ENCODE results near the gene ERG. TPM values are rescaled to one million over a fixed set of nuclear protein-coding genes. Genes with fewer than 3 reads are reported as not detected.

ERG gene
- total RNA-seq, 1 donor from 2014 or later, result 6.8 TPM

GRCh38 chr21:38444691-38445090, 53.6 kb downstream of the ERG start:
- Mint-ChIP-seq H3K27me3 (peaks cover 15% of the 10 kb centered on the region), H3K4me3 (no peak overlapping the region), H3K27ac (no peak overlapping the region), H3K9me3 (no peaks in the 10 kb centered on the region), H3K36me3 (no peaks in the 10 kb centered on the region), H3K4me1 (ENCODE audit: unreplicated experiment) (peaks cover 17% of the 10 kb centered on the region)
- DNase-seq (ENCODE audit: extremely low spot score, unreplicated experiment), result no peak
- TF ChIP-seq, protein P1, sequence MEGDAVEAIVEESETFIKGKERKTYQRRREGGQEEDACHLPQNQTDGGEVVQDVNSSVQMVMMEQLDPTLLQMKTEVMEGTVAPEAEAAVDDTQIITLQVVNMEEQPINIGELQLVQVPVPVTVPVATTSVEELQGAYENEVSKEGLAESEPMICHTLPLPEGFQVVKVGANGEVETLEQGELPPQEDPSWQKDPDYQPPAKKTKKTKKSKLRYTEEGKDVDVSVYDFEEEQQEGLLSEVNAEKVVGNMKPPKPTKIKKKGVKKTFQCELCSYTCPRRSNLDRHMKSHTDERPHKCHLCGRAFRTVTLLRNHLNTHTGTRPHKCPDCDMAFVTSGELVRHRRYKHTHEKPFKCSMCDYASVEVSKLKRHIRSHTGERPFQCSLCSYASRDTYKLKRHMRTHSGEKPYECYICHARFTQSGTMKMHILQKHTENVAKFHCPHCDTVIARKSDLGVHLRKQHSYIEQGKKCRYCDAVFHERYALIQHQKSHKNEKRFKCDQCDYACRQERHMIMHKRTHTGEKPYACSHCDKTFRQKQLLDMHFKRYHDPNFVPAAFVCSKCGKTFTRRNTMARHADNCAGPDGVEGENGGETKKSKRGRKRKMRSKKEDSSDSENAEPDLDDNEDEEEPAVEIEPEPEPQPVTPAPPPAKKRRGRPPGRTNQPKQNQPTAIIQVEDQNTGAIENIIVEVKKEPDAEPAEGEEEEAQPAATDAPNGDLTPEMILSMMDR (conservative IDR thresholded peaks at IDR 0.05), result no peak

GRCh38 chr21:38443110-38443509, 55.2 kb downstream of the ERG start:
- Mint-ChIP-seq H3K4me1 (ENCODE audit: unreplicated experiment) (peaks cover 20% of the 10 kb centered on the region), H3K27me3 (peaks cover 9% of the 10 kb centered on the region), H3K36me3 (no peaks in the 10 kb centered on the region), H3K9me3 (peaks cover 6% of the 10 kb centered on the region), H3K27ac (no peak overlapping the region), H3K4me3 (no peak overlapping the region)
- TF ChIP-seq, protein P1 (conservative IDR thresholded peaks at IDR 0.05), result no peak
- DNase-seq (ENCODE audit: extremely low spot score, unreplicated experiment), result no peak

DNA sequence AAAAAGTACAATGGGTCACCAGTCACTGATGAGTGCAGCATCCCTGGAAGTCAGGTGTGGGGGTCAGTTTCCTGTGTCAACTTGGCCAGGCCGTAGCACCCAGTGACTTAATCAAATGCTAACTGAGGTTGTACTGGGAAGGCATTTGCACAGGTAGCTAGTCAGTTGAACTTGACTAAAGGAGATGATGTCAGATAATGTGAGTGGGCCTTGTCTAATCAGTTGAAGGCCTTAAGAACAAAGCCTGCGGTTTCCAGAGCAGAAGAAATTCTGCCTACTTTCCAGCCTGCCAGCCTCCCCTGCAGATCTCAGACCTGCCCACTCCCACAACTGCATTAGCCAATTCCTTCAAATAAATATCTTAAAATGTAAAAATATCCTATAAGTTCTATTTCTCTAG, 57.1 kb downstream of the ERG start:
- Mint-ChIP-seq H3K27ac (no peak overlapping the region), H3K4me1 (ENCODE audit: unreplicated experiment) (peaks cover 20% of the 10 kb centered on the region), H3K9me3 (peaks cover 11% of the 10 kb centered on the region), H3K36me3 (peaks cover 5% of the 10 kb centered on the region), H3K4me3 (no peak overlapping the region), H3K27me3 (peaks cover 3% of the 10 kb centered on the region)
- no peak for DNase-seq (ENCODE audit: extremely low spot score, unreplicated experiment)
- TF ChIP-seq, protein P1 (conservative IDR thresholded peaks at IDR 0.05), result no peak

GRCh38 chr21:38440746-38441145, 57.5 kb downstream of the ERG start:
- TF ChIP-seq, protein P1 (conservative IDR thresholded peaks at IDR 0.05), result no peak
- H3K4me1 Mint-ChIP-seq (ENCODE audit: unreplicated experiment), result peaks cover 20% of the 10 kb centered on the region
- no peak for DNase-seq (ENCODE audit: extremely low spot score, unreplicated experiment)
- H3K27me3 Mint-ChIP-seq, result peaks cover 3% of the 10 kb centered on the region
- H3K9me3 Mint-ChIP-seq, result peaks cover 11% of the 10 kb centered on the region
- H3K27ac Mint-ChIP-seq, result no peak overlapping the region
- H3K36me3 Mint-ChIP-seq, result peaks cover 5% of the 10 kb centered on the region
- H3K4me3 Mint-ChIP-seq, result no peak overlapping the region

DNA sequence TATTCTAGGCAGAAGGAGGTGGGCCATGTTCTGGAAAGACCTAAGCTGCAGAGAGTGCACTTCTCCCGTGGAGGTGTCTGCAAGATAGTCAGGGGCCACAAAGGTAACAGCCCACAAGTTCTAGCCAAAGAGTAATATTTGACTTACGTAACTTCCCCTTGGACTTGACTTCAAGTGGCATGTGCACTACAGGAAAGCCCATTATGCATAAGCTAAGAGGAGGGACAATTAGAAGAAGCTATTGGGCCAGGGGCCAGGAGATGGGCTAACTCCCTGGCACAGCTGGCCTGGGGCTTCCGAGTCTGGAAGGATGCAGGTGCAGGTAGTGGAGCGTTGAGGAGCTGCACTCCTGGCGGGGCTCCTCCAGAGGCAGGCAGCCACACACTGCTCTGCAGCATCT, 58.3 kb downstream of the ERG start:
- no peak overlapping the region for H3K4me3 Mint-ChIP-seq
- DNase-seq (ENCODE audit: extremely low spot score, unreplicated experiment), result no peak
- TF ChIP-seq, protein P1 (conservative IDR thresholded peaks at IDR 0.05), result no peak
- peaks cover 11% of the 10 kb centered on the region for H3K9me3 Mint-ChIP-seq
- no peak overlapping the region for H3K27ac Mint-ChIP-seq
- peaks cover 3% of the 10 kb centered on the region for H3K27me3 Mint-ChIP-seq
- H3K36me3 Mint-ChIP-seq, result peaks cover 5% of the 10 kb centered on the region
- peaks cover 27% of the 10 kb centered on the region for H3K4me1 Mint-ChIP-seq (ENCODE audit: unreplicated experiment)

DNA sequence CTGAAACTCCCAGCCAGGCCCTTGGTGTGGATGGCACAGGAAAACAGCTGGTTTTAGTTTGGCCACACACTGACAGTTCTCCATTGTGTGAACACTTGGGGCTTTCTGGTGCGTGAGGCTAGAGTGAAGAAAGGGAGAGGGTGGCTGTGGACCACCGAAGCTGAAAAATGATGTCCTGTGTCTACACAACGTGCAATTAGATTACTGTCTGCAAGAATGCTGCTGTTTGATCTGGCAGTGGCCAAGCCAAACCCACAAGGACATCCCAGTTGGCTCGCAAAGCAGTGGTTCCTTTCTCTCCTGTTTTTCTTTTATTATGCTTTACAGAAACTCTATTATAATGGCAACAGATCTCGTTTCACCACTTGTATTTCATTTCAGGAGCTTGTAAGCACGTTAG, 58.9 kb downstream of the ERG start:
- Mint-ChIP-seq H3K4me1 (ENCODE audit: unreplicated experiment) (peaks cover 29% of the 10 kb centered on the region), H3K36me3 (peaks cover 5% of the 10 kb centered on the region), H3K27ac (no peak overlapping the region), H3K9me3 (peaks cover 11% of the 10 kb centered on the region), H3K4me3 (no peak overlapping the region), H3K27me3 (peaks cover 3% of the 10 kb centered on the region)
- DNase-seq (ENCODE audit: extremely low spot score, unreplicated experiment), result no peak
- TF ChIP-seq, protein P1 (conservative IDR thresholded peaks at IDR 0.05), result no peak
